HEK293 (cell line): ENCODE results near the gene PLAGL1.
"Not testable (repeated sequence)": the region's sequence is repeated elsewhere in the genome, so short reads cannot be mapped to it uniquely, and the experiment has no call there.

ENCODE experiments used
- CTCF ChIA-PET: fragments of 350-600 bp; formaldehyde crosslinking; extraction: SDS; loops from one replicate; lab custom pipeline; 2021; ENCODE audit warnings: antibody characterized with exemption; lab: Yijun Ruan, JAX
- POLR2A ChIA-PET: fragments of 300-600 bp; formaldehyde crosslinking; extraction: SDS; loops from one replicate; lab custom pipeline; 2020; ENCODE audit warnings: antibody characterized with exemption, inconsistent platforms; lab: Yijun Ruan, JAX
- H3K27ac ChIP-seq: fragments of 200-500 bp; sonication (Bioruptor generic); 2 replicates; pipeline ENCODE4 v1.5.1; 2014; ENCODE audit warnings: low read depth, low read length, control low read depth, inconsistent platforms; ENCODE audit errors: extremely low read depth
- H3K36me3 ChIP-seq, 2 experiments: fragments of 200-500 bp in 1 of 2; sonication (Bioruptor generic) in 1 of 2; 1 replicate in 1 of 2; 2 replicates in 1 of 2; pipeline ENCODE4 v1.5.1; 2014 to 2017; ENCODE audit warnings: inconsistent platforms in 2 of 2, low read length in 2 of 2; ENCODE audit not compliant: control insufficient read depth in 2 of 2, insufficient read depth in 1 of 2
- H3K4me1 ChIP-seq: fragments of 200-500 bp; sonication (Bioruptor generic); 2 replicates; pipeline ENCODE4 v1.5.1; 2014; ENCODE audit warnings: mild to moderate bottlenecking, low read length, inconsistent platforms; ENCODE audit not compliant: control insufficient read depth, insufficient read depth
- H3K4me3 ChIP-seq: 2 replicates; pipeline ENCODE4 v1.5.1; 2011; ENCODE audit warnings: low read depth, mild to moderate bottlenecking, control low read depth, low read length, moderate library complexity
- H3K9me3 ChIP-seq: fragments of 200-500 bp; sonication (Bioruptor generic); 2 replicates; pipeline ENCODE4 v1.5.1; 2014; ENCODE audit warnings: low read depth, low read length, inconsistent platforms; ENCODE audit not compliant: control insufficient read depth, insufficient read depth
- KLF10 ChIP-seq: fragments of 450-650 bp; IDR thresholded peaks from 2 replicates; pipeline ENCODE4 v1.5.1; 2018; ENCODE audit warnings: missing biosample characterization, mild to moderate bottlenecking, missing genetic modification characterization
- SETDB1 ChIP-seq: IDR thresholded peaks from one replicate; pipeline ENCODE4 v1.6.1; 2017; ENCODE audit warnings: mild to moderate bottlenecking, low read length, moderate library complexity, mixed read lengths; ENCODE audit not compliant: insufficient read length
- SP2 ChIP-seq: fragments of 450-650 bp; formaldehyde crosslinking; IDR thresholded peaks from 2 replicates; pipeline ENCODE4 v1.5.1; 2016; ENCODE audit warnings: missing biosample characterization, missing genetic modification characterization
- ZNF132 ChIP-seq: fragments of 450-650 bp; formaldehyde crosslinking; IDR thresholded peaks from 2 replicates; pipeline ENCODE4 v1.5.1; 2017; ENCODE audit warnings: missing biosample characterization, missing genetic modification characterization, borderline replicate concordance
- ZNF155 ChIP-seq: fragments of 450-650 bp; formaldehyde crosslinking; IDR thresholded peaks from 2 replicates; pipeline ENCODE4 v1.5.1; 2016; ENCODE audit warnings: missing biosample characterization, missing genetic modification characterization
- ZNF274 ChIP-seq, 2 experiments: fragments of 200-500 bp in 1 of 2; fragments of 450-650 bp in 1 of 2; sonication (Bioruptor generic) in 1 of 2; formaldehyde crosslinking in 1 of 2; IDR thresholded peaks; 2 replicates each; pipeline versions ENCODE4 v1.5.1 to v1.6.1; 2014 to 2016; ENCODE audit warnings: borderline replicate concordance in 1 of 2, inconsistent platforms in 1 of 2, low read length in 1 of 2, missing biosample characterization in 1 of 2, missing genetic modification characterization in 1 of 2
- ZNF404 ChIP-seq: fragments of 450-650 bp; formaldehyde crosslinking; IDR thresholded peaks from 2 replicates; pipeline ENCODE4 v1.5.1; 2017; ENCODE audit warnings: missing biosample characterization, missing genetic modification characterization
- ZNF433 ChIP-seq: fragments of 450-650 bp; formaldehyde crosslinking; IDR thresholded peaks from 2 replicates; pipeline ENCODE4 v1.5.1; 2016; ENCODE audit warnings: missing biosample characterization, missing genetic modification characterization, low read depth
- ZNF514 ChIP-seq: fragments of 450-650 bp; formaldehyde crosslinking; IDR thresholded peaks from 2 replicates; pipeline ENCODE4 v1.5.1; 2016; ENCODE audit warnings: missing biosample characterization, missing genetic modification characterization
- ZNF521 ChIP-seq: fragments of 450-650 bp; formaldehyde crosslinking; IDR thresholded peaks from 2 replicates; pipeline ENCODE4 v1.5.1; 2017; ENCODE audit warnings: missing biosample characterization, mild to moderate bottlenecking, missing genetic modification characterization
- ZNF529 ChIP-seq: fragments of 450-650 bp; formaldehyde crosslinking; IDR thresholded peaks from 2 replicates; pipeline ENCODE4 v1.5.1; 2017; ENCODE audit warnings: missing genetic modification characterization, missing biosample characterization; ENCODE audit not compliant: insufficient replicate concordance
- ZNF624 ChIP-seq: fragments of 450-650 bp; formaldehyde crosslinking; IDR thresholded peaks from 2 replicates; pipeline ENCODE4 v1.5.1; 2017; ENCODE audit warnings: missing biosample characterization, missing genetic modification characterization
- ZNF654 ChIP-seq: fragments of 450-650 bp; formaldehyde crosslinking; IDR thresholded peaks from 2 replicates; pipeline ENCODE4 v1.5.1; 2016; ENCODE audit warnings: low read depth, missing biosample characterization, missing genetic modification characterization
- ZNF837 ChIP-seq: fragments of 450-650 bp; formaldehyde crosslinking; IDR thresholded peaks from 2 replicates; pipeline ENCODE4 v1.5.1; 2016; ENCODE audit warnings: missing biosample characterization, missing genetic modification characterization
- ZNF843 ChIP-seq: fragments of 450-650 bp; formaldehyde crosslinking; IDR thresholded peaks from 2 replicates; pipeline ENCODE4 v1.5.1; 2016; ENCODE audit warnings: missing biosample characterization, missing genetic modification characterization
- TF ChIP-seq, protein P1 (sequence below): fragments of 450-650 bp; formaldehyde crosslinking; IDR thresholded peaks from 2 replicates; pipeline ENCODE4 v1.5.1; 2016; ENCODE audit warnings: missing biosample characterization, missing genetic modification characterization
- TF ChIP-seq, protein P2 (sequence below): sonication (generic); formaldehyde crosslinking; IDR thresholded peaks from 2 replicates; pipeline ENCODE4 v1.8.1; 2022; ENCODE audit warnings: mild to moderate bottlenecking, moderate library complexity, missing genetic modification reagents
- TF ChIP-seq, protein P3 (sequence below): fragments of 450-650 bp; formaldehyde crosslinking; IDR thresholded peaks from 2 replicates; pipeline ENCODE4 v1.5.1; 2017; ENCODE audit warnings: missing biosample characterization, missing genetic modification characterization

The PLAGL1 gene

DNA sequence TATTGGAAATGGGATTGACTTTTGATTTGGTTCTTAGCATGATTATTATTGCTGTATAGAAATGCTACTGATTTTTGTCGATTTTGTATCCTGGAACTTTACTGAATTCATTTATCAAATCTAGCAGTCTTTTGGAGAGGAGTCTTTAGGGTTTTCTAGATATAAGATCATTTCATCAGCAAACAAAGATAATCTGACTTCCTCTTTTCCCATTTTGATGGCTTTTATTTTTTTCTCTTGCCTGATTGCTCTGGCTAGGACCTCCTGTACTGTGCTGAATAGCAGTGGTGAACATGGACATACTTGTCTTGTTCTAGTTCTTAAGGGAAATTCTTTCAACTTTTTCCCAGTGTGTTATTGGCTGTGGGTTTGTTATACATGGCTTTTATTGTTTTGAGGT, 79.2 kb downstream of the PLAGL1 start (continued):
- TF ChIP-seq, protein P1, sequence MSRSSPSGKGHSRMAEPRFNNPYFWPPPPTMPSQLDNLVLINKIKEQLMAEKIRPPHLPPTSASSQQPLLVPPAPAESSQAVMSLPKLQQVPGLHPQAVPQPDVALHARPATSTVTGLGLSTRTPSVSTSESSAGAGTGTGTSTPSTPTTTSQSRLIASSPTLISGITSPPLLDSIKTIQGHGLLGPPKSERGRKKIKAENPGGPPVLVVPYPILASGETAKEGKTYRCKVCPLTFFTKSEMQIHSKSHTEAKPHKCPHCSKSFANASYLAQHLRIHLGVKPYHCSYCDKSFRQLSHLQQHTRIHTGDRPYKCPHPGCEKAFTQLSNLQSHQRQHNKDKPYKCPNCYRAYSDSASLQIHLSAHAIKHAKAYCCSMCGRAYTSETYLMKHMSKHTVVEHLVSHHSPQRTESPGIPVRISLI (tag by site-specific recombination): no peak
- no peak for TF ChIP-seq ZNF404 (tag by site-specific recombination)
- no peak for TF ChIP-seq ZNF514 (tag by site-specific recombination)

DNA sequence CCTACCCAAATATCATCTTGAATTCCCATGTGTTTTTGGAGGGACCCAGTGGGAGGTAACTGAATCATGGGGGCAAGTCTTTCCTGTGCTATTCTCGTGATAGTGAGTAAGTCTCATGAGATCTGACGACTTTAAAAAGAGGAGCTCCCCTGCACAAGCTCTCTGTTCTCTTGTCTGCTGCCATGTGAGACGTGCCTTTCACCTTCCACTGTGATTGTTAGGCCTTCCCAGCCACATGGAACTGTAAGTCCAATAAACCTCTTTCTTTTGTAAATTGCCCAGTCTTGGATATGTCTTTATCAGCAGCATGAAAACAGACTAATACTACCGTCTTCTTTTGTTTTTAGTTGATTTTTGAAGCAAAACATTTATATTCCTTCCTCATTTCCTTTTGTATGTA, 91.0 kb downstream of the PLAGL1 start:
- H3K36me3 ChIP-seq, H3K4me1 ChIP-seq, POLR2A ChIA-PET, H3K4me3 ChIP-seq, H3K9me3 ChIP-seq, H3K27ac ChIP-seq: not testable (repeated sequence)
- CTCF ChIA-PET: interaction anchor here (0.7 kb wide), 1 partner anchor 1033 kb away, joined by 5 read pairs; no protein-coding TSS in a partner anchor

DNA sequence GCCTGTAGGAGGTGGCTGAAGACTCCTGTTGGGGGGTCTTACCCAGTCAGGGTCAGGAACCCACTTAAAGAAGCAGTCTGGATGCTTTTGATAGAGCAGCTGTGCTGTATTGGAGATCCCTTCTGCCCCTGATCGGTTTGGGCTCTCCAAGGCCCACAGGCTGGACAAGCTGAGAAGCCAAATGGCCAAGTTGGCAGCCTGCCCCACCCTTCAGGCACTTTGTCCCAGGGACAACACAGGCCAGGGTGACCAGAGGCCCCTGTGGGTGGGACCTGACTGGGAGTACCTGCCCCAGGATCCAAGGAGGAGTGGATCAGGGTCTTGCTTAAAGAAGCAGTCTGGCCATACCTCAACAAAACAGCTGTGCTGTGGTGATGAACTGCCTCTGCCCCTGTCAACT, 95.4 kb downstream of the PLAGL1 start:
- H3K4me1 ChIP-seq: no peaks in the 10 kb centered on the region
- CTCF ChIA-PET: interaction anchor here (1.1 kb wide), 1 partner anchor 29 kb away, joined by 4 read pairs; no protein-coding TSS in a partner anchor
- no peak overlapping the region for H3K27ac ChIP-seq
- H3K9me3 ChIP-seq: no peaks in the 10 kb centered on the region
- POLR2A ChIA-PET: no interaction called here
- no peaks in the 10 kb centered on the region for H3K36me3 ChIP-seq
- H3K4me3 ChIP-seq: no peak overlapping the region
- TF ChIP-seq ZNF837 (tag by site-specific recombination): no peak
- TF ChIP-seq, protein P2, sequence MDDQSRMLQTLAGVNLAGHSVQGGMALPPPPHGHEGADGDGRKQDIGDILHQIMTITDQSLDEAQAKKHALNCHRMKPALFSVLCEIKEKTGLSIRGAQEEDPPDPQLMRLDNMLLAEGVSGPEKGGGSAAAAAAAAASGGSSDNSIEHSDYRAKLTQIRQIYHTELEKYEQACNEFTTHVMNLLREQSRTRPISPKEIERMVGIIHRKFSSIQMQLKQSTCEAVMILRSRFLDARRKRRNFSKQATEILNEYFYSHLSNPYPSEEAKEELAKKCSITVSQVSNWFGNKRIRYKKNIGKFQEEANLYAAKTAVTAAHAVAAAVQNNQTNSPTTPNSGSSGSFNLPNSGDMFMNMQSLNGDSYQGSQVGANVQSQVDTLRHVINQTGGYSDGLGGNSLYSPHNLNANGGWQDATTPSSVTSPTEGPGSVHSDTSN (CRISPR knock-in tag): no peak
- TF ChIP-seq ZNF654 (tag by site-specific recombination): no peak
- no peak for TF ChIP-seq ZNF521 (tag by site-specific recombination)
- TF ChIP-seq ZNF132 (tag by site-specific recombination): no peak
- no peak for TF ChIP-seq ZNF274 (IDR thresholded peaks at IDR 0.05; ENCODE audit: low read length)
- TF ChIP-seq ZNF274 (tag by site-specific recombination; IDR thresholded peaks at IDR 0.05; ENCODE audit: borderline replicate concordance): no peak
- TF ChIP-seq, protein P3, sequence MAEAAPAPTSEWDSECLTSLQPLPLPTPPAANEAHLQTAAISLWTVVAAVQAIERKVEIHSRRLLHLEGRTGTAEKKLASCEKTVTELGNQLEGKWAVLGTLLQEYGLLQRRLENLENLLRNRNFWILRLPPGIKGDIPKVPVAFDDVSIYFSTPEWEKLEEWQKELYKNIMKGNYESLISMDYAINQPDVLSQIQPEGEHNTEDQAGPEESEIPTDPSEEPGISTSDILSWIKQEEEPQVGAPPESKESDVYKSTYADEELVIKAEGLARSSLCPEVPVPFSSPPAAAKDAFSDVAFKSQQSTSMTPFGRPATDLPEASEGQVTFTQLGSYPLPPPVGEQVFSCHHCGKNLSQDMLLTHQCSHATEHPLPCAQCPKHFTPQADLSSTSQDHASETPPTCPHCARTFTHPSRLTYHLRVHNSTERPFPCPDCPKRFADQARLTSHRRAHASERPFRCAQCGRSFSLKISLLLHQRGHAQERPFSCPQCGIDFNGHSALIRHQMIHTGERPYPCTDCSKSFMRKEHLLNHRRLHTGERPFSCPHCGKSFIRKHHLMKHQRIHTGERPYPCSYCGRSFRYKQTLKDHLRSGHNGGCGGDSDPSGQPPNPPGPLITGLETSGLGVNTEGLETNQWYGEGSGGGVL (tag by site-specific recombination): no peak
- TF ChIP-seq ZNF155: no peak
- TF ChIP-seq KLF10: no peak

DNA sequence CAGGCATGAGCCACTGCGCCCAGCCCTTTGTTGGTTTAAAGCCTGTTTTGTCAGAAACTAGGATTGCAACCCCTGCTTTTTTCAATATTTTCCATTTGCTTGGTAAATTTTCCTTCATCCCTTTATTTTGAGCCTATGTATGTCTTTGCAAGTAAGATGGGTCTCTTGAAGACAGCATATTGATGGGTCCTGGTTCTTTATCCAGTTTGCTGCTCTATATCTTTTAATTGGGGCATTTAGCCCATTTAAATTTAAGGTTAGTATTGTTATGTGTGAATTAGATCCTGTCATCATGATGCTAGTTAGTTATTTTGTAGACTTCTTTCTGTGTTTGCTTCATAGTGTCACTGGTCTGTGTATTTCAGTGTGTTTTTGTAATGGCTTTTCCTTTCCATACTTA, 97.0 kb downstream of the PLAGL1 start:
- TF ChIP-seq SETDB1 (peak; percentile 62), ZNF433 (no peak), ZNF529 (tag by site-specific recombination) (peak; percentile 71), ZNF624 (tag by site-specific recombination) (no peak), SP2 (tag by site-specific recombination) (no peak), ZNF843 (tag by site-specific recombination) (no peak)

More for the DNA sequence above, 97.0 kb downstream of the PLAGL1 start:
- H3K4me3 ChIP-seq: no peak overlapping the region
- CTCF ChIA-PET: interaction anchor here (3.6 kb wide), 1 partner anchor 30 kb away, joined by 14 read pairs; no protein-coding TSS in a partner anchor
- POLR2A ChIA-PET: no interaction called here
- no peaks in the 10 kb centered on the region for H3K4me1 ChIP-seq
- no peaks in the 10 kb centered on the region for H3K36me3 ChIP-seq
- no peak overlapping the region for H3K27ac ChIP-seq
- H3K9me3 ChIP-seq: no peaks in the 10 kb centered on the region
